ENCODE data around the gene ADARB2.

The ADARB2 gene

DNA sequence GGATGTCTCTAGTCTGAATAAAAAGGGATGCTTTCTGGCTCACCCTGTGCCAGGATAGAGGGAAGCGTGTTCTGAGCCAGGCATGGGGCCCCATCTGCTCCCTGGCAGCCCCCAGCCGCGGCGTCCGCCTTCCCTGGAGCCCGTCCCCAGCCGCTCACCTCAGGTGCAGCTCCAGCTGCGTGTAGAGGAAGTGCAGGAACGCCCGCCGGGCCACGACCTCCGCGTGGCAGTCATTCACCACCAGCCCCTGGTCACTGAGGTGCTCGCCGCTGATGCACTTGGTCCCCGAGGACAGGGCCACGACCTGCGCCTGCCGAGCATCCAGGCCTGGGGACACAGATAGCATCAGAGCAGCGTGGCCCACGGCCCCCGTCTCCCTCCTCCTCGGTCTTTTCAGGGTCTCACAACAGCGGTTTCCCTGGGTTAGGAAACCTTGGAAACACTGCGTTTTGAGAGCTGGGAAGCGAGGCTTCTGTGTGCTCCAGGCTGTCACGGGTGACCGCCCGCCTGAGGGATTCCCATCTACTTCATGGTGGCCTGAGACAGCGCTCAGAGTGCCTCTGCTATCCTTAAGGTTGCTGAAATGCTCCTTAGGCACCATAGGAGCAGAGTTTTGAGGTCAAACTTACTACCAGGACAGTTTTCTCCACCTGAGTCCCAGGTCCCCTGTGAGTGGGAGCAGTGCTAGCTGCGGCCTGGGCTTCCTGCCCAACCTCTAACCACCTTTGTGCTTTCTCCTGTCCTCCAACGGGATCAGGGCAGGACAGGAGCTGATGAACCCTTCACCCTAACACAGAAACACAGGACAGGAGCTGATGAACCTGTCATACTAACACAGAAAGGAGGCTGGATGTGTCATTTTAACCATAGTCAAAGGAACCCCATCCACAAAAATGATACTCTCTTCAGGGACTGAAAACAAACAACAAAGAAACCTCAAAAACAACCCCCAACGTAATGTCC lies 495.1 kb downstream of the ADARB2 start:
- Histone ChIP-seq H3K27me3 (ENCODE audit: insufficient read depth, low read depth) (peaks cover 4% of the 10 kb centered on the region; the same call in 1 of the 2 replicates), H3K4me1 (ENCODE audit: low read depth, poor library complexity, severe bottlenecking) (no peaks in the 10 kb centered on the region), H2AFZ (ENCODE audit: low read depth) (no peak overlapping the region), H3K4me2 (no peak overlapping the region), H3K4me3 (IDR thresholded peaks at IDR 0.05; ENCODE audit: insufficient read depth, low read depth, low read length) (no peak overlapping the region), H3K9ac (no peak overlapping the region), H3K27ac (no peak overlapping the region), H3K36me3 (ENCODE audit: insufficient read depth) (no peaks in the 10 kb centered on the region), H3K79me2 (ENCODE audit: insufficient read depth, low read depth) (no peaks in the 10 kb centered on the region), H4K20me1 (ENCODE audit: insufficient read depth) (no peaks in the 10 kb centered on the region)
- no peak for TF ChIP-seq CTCF (conservative IDR thresholded peaks at IDR 0.05; ENCODE audit: low read depth, low read length)

DNA sequence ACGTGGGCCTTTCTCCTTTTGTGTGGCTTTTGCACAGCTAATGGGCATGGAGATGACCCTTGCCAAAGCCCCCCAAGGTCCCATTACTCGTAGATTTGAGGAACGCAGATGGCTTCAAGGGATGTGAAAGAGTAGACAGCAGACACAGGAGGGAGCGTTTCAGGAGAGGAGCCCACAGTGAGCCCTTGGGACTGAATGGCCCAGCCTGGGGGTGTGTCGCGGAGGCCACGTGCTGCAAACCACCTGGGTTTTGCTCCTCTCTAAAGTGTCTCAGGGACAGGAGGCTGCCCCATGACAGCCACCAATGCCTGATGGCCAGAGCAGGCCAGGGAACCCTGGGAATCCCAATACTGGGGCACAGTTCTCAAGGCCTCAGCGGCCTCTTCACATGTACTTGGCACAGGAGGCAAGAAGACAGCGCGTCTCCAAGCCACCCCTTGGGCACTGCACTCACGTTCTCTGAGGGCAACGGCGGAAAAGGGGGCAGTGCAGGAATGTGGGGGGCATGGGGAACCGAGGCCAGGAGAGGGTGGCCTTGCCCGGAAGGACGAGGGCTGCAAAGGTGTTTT lies 495.9 kb downstream of the ADARB2 start:
- Histone ChIP-seq H3K79me2 (ENCODE audit: insufficient read depth, low read depth) (no peaks in the 10 kb centered on the region), H3K4me3 (IDR thresholded peaks at IDR 0.05; ENCODE audit: insufficient read depth, low read depth, low read length) (no peak overlapping the region), H3K9ac (no peak overlapping the region), H3K4me2 (no peak overlapping the region), H3K36me3 (ENCODE audit: insufficient read depth) (no peaks in the 10 kb centered on the region), H3K4me1 (ENCODE audit: low read depth, poor library complexity, severe bottlenecking) (no peaks in the 10 kb centered on the region), H2AFZ (ENCODE audit: low read depth) (no peak overlapping the region), H3K27ac (no peak overlapping the region), H4K20me1 (ENCODE audit: insufficient read depth) (no peaks in the 10 kb centered on the region), H3K27me3 (ENCODE audit: insufficient read depth, low read depth) (peaks cover 4% of the 10 kb centered on the region; the same call in 1 of the 2 replicates)
- no peak for TF ChIP-seq CTCF (conservative IDR thresholded peaks at IDR 0.05; ENCODE audit: low read depth, low read length)

GRCh38 chr10:1240341-1240775 lies 497.0 kb downstream of the ADARB2 start:
- Histone ChIP-seq H3K36me3 (ENCODE audit: insufficient read depth) (no peaks in the 10 kb centered on the region), H3K4me2 (no peak overlapping the region), H4K20me1 (ENCODE audit: insufficient read depth) (no peaks in the 10 kb centered on the region), H3K27me3 (ENCODE audit: insufficient read depth, low read depth) (peaks cover 4% of the 10 kb centered on the region; the same call in 1 of the 2 replicates), H3K4me3 (IDR thresholded peaks at IDR 0.05; ENCODE audit: insufficient read depth, low read depth, low read length) (no peak overlapping the region), H3K27ac (no peak overlapping the region), H2AFZ (ENCODE audit: low read depth) (no peak overlapping the region), H3K4me1 (ENCODE audit: low read depth, poor library complexity, severe bottlenecking) (no peaks in the 10 kb centered on the region), H3K9ac (no peak overlapping the region), H3K79me2 (ENCODE audit: insufficient read depth, low read depth) (no peaks in the 10 kb centered on the region)
- no peak for TF ChIP-seq CTCF (conservative IDR thresholded peaks at IDR 0.05; ENCODE audit: low read depth, low read length)

DNA sequence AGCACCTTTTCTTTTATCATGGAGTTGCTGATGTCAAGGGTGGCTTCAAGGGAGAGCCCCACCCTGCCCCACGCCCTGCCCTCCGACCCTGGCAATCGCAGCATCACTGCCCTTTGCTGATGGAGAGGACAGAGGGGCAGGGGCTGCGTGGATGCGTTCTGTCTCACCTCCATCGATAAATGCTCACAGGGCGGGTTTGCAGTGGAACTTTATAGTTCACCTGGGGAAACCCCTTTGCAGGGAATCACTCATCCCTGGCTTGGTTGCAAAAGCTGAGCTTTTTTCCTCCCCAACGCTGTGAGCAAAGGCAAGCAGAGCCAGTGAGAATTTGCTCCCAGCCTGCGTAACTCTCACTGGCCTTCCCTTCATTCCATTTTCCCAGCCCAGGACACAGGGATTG lies 504.3 kb downstream of the ADARB2 start:
- H3K36me3 ChIP-seq (ENCODE audit: insufficient read depth), result no peaks in the 10 kb centered on the region
- no peak overlapping the region for H3K9ac ChIP-seq
- no peak overlapping the region for H3K27ac ChIP-seq
- no peaks in the 10 kb centered on the region for H4K20me1 ChIP-seq (ENCODE audit: insufficient read depth)
- H3K4me3 ChIP-seq (IDR thresholded peaks at IDR 0.05; ENCODE audit: insufficient read depth, low read depth, low read length), result no peak overlapping the region
- no peak overlapping the region for H2AFZ ChIP-seq (ENCODE audit: low read depth)
- no peaks in the 10 kb centered on the region for H3K4me1 ChIP-seq (ENCODE audit: low read depth, poor library complexity, severe bottlenecking)
- H3K27me3 ChIP-seq (ENCODE audit: insufficient read depth, low read depth), result no peaks in the 10 kb centered on the region
- TF ChIP-seq CTCF (conservative IDR thresholded peaks at IDR 0.05; ENCODE audit: low read depth, low read length), result no peak
- no peak overlapping the region for H3K4me2 ChIP-seq
- H3K79me2 ChIP-seq (ENCODE audit: insufficient read depth, low read depth), result no peaks in the 10 kb centered on the region
